Endodermal cell (in vitro differentiated cells): Measurements from ENCODE around the gene MRPL19. TPM values are rescaled to one million over a fixed set of nuclear protein-coding genes. Genes with fewer than 3 reads are reported as not detected.

Source experiments
- DNase-seq: peaks from one replicate; pipeline ENCODE4 v3.0.0-alpha.2; 2017
- H3K27ac ChIP-seq: 2 replicates; pipeline ENCODE4 v1.5.1; 2013; ENCODE audit warnings: mild to moderate bottlenecking, low read depth, low read length, moderate library complexity
- H3K27me3 ChIP-seq: 2 replicates; pipeline ENCODE4 v1.6.1; 2013; ENCODE audit warnings: mild to moderate bottlenecking, low read length, moderate library complexity; ENCODE audit not compliant: insufficient read depth, control insufficient read depth, poor library complexity, severe bottlenecking
- H3K36me3 ChIP-seq: 2 replicates; pipeline ENCODE4 v1.7.0; 2013; ENCODE audit warnings: mild to moderate bottlenecking, low read length, moderate library complexity; ENCODE audit not compliant: control insufficient read depth, insufficient read depth
- H3K4me1 ChIP-seq: one replicate; pipeline ENCODE4 v1.7.0; 2013; ENCODE audit warnings: low read length; ENCODE audit not compliant: control insufficient read depth, insufficient read depth
- H3K4me3 ChIP-seq: 2 replicates; pipeline ENCODE4 v1.5.1; 2013; ENCODE audit warnings: mild to moderate bottlenecking, low read length, moderate library complexity
- H3K9ac ChIP-seq: 2 replicates; pipeline ENCODE4 v1.6.1; 2013; ENCODE audit warnings: mild to moderate bottlenecking, low read length, moderate library complexity; ENCODE audit not compliant: poor library complexity, severe bottlenecking; ENCODE audit errors: extremely low read depth
- H3K9me3 ChIP-seq: 2 replicates; pipeline ENCODE4 v1.6.1; 2013; ENCODE audit warnings: mild to moderate bottlenecking, low read length, moderate library complexity; ENCODE audit not compliant: control insufficient read depth
- H3K27ac Mint-ChIP-seq: 2 replicates; pipeline ENCODE4 v1.8.0; 2020; ENCODE audit warnings: mixed read lengths
- H3K27me3 Mint-ChIP-seq: 2 replicates; pipeline ENCODE4 v1.8.0; 2021; ENCODE audit warnings: mild to moderate bottlenecking, mixed read lengths; ENCODE audit not compliant: insufficient read depth
- H3K36me3 Mint-ChIP-seq: 2 replicates; pipeline ENCODE4 v1.8.0; 2020; ENCODE audit warnings: low read depth, mixed read lengths
- H3K4me1 Mint-ChIP-seq: 2 replicates; pipeline ENCODE4 v1.8.0; 2020; ENCODE audit warnings: mixed read lengths
- H3K4me3 Mint-ChIP-seq: 2 replicates; pipeline ENCODE4 v1.8.0; 2020; ENCODE audit warnings: mild to moderate bottlenecking, moderate library complexity, mixed read lengths
- H3K9me3 Mint-ChIP-seq: 2 replicates; pipeline ENCODE4 v1.8.0; 2020; ENCODE audit warnings: mild to moderate bottlenecking, mixed read lengths
- WGBS, 2 experiments: methylation state at CpG; one replicate each; pipeline versions ENCODE4 v1.1.5 to v1.1.7; 2013; ENCODE audit warnings: missing lambda C conversion rate in 2 of 2, mixed read lengths in 1 of 2; ENCODE audit not compliant: insufficient coverage in 1 of 2, insufficient read length in 1 of 2; 5-methylcytosine and 5-hydroxymethylcytosine counted together
- total RNA-seq, 2 donors: library from RNA; stranded (reverse); fragmentation: NEBNext Ultra II Directional in 1 of 2; extraction: Animal tissue kit (Norgen Biotek cat#: 25700) in 1 of 2; gene quantifications; 2 replicates in 1 of 2; 3 replicates in 1 of 2; pipeline ENCODE4 v1.2.1, GENCODE V29; 2021
- TF ChIP-seq, protein P1 (sequence below): fragments of 200-600 bp; sonication (generic); conservative IDR thresholded peaks from 2 replicates; pipeline ENCODE4 v1.5.0; 2021; ENCODE audit warnings: antibody characterized with exemption, mild to moderate bottlenecking

MRPL19 gene
- total RNA-seq, 2 donors from 2014 or later, result 63.7 to 77.6 TPM

DNA sequence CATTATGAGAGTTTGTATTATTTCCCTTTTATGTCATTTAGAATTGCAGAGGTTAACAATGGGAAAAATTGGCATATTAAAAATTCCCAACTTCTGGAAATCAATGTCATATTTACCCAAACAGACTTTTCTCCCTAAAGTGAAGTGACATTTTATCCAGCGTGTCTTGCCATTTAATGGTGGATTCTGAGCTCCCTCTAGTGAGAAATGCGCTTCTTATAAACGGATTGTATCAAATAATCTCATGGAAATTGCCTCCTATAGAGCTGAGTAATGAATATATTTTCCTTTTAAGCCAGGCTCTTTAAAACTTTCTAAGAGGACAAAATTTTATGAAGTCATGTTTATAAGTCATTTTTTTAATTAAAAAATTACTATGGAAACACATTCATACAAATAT lies 69.8 kb downstream of the MRPL19 start:
- Histone ChIP-seq H3K4me1 (no peaks in the 10 kb centered on the region), H3K36me3 (no peaks in the 10 kb centered on the region), H3K9me3 (no peaks in the 10 kb centered on the region), H3K27ac (no peak overlapping the region), H3K27me3 (no peaks in the 10 kb centered on the region), H3K9ac (no peak overlapping the region), H3K4me3 (no peak overlapping the region)
- H3K4me3 Mint-ChIP-seq, result no peak overlapping the region
- 89 to 95% methylated on average over 2 to 3 of the region's 3 CpGs for WGBS, 2 experiments
- peaks cover 8% of the 10 kb centered on the region for H3K36me3 Mint-ChIP-seq
- no peaks in the 10 kb centered on the region for H3K4me1 Mint-ChIP-seq
- H3K27ac Mint-ChIP-seq, result no peak overlapping the region
- peaks cover 14% of the 10 kb centered on the region for H3K9me3 Mint-ChIP-seq
- no peak for DNase-seq
- H3K27me3 Mint-ChIP-seq, result no peaks in the 10 kb centered on the region
- TF ChIP-seq, protein P1, sequence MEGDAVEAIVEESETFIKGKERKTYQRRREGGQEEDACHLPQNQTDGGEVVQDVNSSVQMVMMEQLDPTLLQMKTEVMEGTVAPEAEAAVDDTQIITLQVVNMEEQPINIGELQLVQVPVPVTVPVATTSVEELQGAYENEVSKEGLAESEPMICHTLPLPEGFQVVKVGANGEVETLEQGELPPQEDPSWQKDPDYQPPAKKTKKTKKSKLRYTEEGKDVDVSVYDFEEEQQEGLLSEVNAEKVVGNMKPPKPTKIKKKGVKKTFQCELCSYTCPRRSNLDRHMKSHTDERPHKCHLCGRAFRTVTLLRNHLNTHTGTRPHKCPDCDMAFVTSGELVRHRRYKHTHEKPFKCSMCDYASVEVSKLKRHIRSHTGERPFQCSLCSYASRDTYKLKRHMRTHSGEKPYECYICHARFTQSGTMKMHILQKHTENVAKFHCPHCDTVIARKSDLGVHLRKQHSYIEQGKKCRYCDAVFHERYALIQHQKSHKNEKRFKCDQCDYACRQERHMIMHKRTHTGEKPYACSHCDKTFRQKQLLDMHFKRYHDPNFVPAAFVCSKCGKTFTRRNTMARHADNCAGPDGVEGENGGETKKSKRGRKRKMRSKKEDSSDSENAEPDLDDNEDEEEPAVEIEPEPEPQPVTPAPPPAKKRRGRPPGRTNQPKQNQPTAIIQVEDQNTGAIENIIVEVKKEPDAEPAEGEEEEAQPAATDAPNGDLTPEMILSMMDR, result no peak

DNA sequence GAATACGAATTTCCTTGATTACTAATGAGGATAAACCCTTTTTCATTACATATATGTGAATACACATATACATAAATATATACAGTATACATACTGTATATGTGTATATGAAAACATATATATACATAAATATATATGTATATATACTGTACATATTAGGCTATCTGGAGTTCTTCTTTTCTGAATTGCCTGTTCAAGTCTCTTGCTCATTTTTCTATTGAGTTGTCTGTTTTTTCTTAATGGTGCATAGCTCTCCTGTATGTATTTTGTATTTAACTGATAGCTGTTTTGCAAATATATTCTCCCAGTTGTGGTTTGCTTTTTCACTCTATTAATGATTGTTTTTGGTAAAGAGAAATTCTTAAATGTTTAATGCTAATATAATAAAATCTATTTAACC lies 73.0 kb downstream of the MRPL19 start:
- H3K9ac ChIP-seq, result no peak overlapping the region
- no peaks in the 10 kb centered on the region for H3K4me1 ChIP-seq
- H3K27me3 ChIP-seq, result no peaks in the 10 kb centered on the region
- no peaks in the 10 kb centered on the region for H3K36me3 ChIP-seq
- no peak for DNase-seq
- Mint-ChIP-seq H3K36me3 (no peaks in the 10 kb centered on the region), H3K4me1 (no peaks in the 10 kb centered on the region), H3K27me3 (peaks cover 2% of the 10 kb centered on the region), H3K4me3 (no peak overlapping the region), H3K9me3 (peaks cover 10% of the 10 kb centered on the region), H3K27ac (no peak overlapping the region)
- TF ChIP-seq, protein P1, result no peak
- WGBS, 2 experiments, result no CpG with 5 or more reads among the region's 1 CpG
- no peak overlapping the region for H3K4me3 ChIP-seq
- H3K9me3 ChIP-seq, result no peaks in the 10 kb centered on the region
- H3K27ac ChIP-seq, result no peak overlapping the region

DNA sequence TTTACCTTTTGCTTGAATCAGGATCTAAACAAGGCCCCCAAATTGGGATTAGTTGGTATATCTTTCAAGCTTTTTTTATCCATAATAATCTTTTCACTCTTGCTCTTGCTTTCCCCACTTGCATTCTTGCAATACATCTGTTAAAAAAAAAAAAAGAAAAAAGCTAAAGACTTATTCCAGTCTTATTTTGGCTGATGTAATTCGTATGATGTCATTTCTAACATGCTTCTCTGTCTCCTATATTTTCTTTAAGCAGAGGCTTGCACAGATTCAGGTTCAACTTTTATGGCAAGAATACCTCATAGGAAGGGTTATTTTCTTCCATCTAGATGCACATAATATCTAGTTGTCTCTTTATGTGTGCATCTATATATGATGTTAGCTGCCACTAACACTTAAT lies 73.9 kb downstream of the MRPL19 start:
- H3K4me3 ChIP-seq, result no peak overlapping the region
- H3K4me1 ChIP-seq, result no peaks in the 10 kb centered on the region
- H3K4me3 Mint-ChIP-seq, result no peak overlapping the region
- no peak overlapping the region for H3K27ac Mint-ChIP-seq
- no peaks in the 10 kb centered on the region for H3K36me3 Mint-ChIP-seq
- no peaks in the 10 kb centered on the region for H3K27me3 ChIP-seq
- no peak for DNase-seq
- no peak overlapping the region for H3K9ac ChIP-seq
- 87% methylated on average over 1 of the region's 1 CpG; no CpG with 5 or more reads in 1 of the 2 experiments for WGBS, 2 experiments
- TF ChIP-seq, protein P1, result no peak
- H3K9me3 Mint-ChIP-seq, result peaks cover 14% of the 10 kb centered on the region
- H3K4me1 Mint-ChIP-seq, result no peaks in the 10 kb centered on the region
- H3K9me3 ChIP-seq, result no peaks in the 10 kb centered on the region
- peaks cover 2% of the 10 kb centered on the region for H3K27me3 Mint-ChIP-seq
- no peak overlapping the region for H3K27ac ChIP-seq
- H3K36me3 ChIP-seq, result no peaks in the 10 kb centered on the region
